ENCODE data around the gene CADM2.

- TF ChIP-seq POLR2A (IDR thresholded peaks at IDR 0.05; ENCODE audit: low read length) (no peak), GATA1 (IDR thresholded peaks at IDR 0.05; ENCODE audit: low read depth, low read length) (no peak)
Observed at GRCh38 chr3:85706130-85706529, 747.3 kb downstream of the CADM2 start.

Measured in erythroblast (primary cell).